DND-41 (cell line): Measurements from ENCODE around the gene PAQR4.

ENCODE experiments used
- EZH2 ChIP-seq: IDR thresholded peaks from 3 replicates; pipeline ENCODE4 v1.6.1; 2012; ENCODE audit warnings: borderline replicate concordance, low read depth, mild to moderate bottlenecking, moderate library complexity, low read length, inconsistent platforms; ENCODE audit not compliant: severe bottlenecking
- TF ChIP-seq, protein P1 (sequence below): IDR thresholded peaks from 2 replicates; pipeline ENCODE4 v1.5.1; 2012; ENCODE audit warnings: borderline replicate concordance, low read length, moderate library complexity, mild to moderate bottlenecking; ENCODE audit not compliant: poor library complexity, severe bottlenecking; ENCODE audit errors: extremely low read depth

GRCh38 chr16:2955779-2956578 is 13.2 kb upstream of the PAQR4 start:
- no peak for TF ChIP-seq EZH2
- TF ChIP-seq, protein P1, sequence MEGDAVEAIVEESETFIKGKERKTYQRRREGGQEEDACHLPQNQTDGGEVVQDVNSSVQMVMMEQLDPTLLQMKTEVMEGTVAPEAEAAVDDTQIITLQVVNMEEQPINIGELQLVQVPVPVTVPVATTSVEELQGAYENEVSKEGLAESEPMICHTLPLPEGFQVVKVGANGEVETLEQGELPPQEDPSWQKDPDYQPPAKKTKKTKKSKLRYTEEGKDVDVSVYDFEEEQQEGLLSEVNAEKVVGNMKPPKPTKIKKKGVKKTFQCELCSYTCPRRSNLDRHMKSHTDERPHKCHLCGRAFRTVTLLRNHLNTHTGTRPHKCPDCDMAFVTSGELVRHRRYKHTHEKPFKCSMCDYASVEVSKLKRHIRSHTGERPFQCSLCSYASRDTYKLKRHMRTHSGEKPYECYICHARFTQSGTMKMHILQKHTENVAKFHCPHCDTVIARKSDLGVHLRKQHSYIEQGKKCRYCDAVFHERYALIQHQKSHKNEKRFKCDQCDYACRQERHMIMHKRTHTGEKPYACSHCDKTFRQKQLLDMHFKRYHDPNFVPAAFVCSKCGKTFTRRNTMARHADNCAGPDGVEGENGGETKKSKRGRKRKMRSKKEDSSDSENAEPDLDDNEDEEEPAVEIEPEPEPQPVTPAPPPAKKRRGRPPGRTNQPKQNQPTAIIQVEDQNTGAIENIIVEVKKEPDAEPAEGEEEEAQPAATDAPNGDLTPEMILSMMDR = no peak
